HuH-7 (cell line): Measurements from ENCODE around the gene GPC6.

Experiments used
- DNase-seq: peaks from one replicate; pipeline ENCODE4 v3.0.0; 2011; ENCODE audit warnings: low spot score

The GPC6 gene

DNA sequence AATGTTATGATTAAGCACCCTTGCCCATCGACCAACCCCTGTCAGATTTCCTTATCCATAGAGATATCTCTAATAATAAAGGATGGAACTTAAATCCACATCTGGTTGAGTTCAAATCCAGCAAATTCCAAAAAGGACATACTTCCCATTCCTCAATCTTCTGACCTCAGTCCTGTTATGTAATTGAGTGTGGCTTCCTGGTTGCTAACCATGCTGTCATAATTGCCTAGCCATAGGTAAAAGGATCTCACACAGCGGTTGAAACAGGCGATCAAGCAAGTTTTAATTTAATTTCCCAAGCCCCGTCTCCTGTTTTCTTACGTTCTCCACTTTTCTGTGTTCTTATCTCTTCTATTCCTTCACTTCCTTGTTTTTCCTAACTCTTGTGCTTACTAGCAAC lies 550.3 kb downstream of the GPC6 start:
- no peak for DNase-seq

GRCh38 chr13:93777504-93777903 lies 550.9 kb downstream of the GPC6 start:
- DNase-seq, result no peak

GRCh38 chr13:93778548-93778947 lies 551.9 kb downstream of the GPC6 start:
- no peak for DNase-seq

DNA sequence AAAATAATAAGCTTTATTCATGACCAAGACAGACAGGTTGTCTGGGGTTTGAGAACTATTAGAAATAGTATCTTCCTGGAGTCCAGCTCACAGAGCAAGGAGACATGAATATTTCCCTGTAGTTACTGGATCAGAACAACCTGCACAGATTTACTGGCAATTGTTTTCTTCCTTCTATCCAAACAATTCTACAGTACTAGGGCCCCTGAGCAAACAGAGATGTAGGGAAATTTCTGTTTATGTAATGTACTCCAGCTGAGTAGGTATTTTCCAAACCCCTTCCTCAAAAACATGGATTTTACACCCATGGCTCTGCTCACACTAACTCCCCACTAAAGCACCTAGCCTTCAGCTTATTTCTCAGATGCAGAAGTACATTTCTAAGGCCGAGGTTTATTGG lies 557.6 kb downstream of the GPC6 start:
- DNase-seq, result no peak

GRCh38 chr13:93786846-93787489 lies 560.4 kb downstream of the GPC6 start:
- no peak for DNase-seq

GRCh38 chr13:93788456-93788855 lies 561.8 kb downstream of the GPC6 start:
- DNase-seq, result no peak

DNA sequence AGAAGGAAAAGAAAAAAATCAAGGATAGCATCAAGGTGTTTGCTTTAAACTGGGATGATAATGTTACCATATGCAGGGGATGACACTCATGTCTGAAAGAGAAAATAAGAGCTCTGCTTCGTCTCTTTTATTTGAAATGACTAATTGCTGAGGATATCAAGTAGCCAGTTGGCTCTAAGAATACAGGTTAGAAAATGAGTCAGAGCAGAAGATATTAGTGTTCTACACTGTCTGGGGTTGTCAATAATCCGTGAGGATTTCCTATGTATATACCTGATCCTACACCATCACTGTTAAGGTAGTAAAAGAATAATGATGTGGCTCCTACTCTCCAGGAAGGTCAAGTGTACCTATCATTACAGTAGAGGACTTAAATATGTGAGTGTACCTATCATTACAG lies 562.5 kb downstream of the GPC6 start:
- DNase-seq, result no peak

GRCh38 chr13:93794197-93794885 lies 567.7 kb downstream of the GPC6 start:
- no peak for DNase-seq

GRCh38 chr13:93797463-93797862 lies 570.9 kb downstream of the GPC6 start:
- no peak for DNase-seq

DNA sequence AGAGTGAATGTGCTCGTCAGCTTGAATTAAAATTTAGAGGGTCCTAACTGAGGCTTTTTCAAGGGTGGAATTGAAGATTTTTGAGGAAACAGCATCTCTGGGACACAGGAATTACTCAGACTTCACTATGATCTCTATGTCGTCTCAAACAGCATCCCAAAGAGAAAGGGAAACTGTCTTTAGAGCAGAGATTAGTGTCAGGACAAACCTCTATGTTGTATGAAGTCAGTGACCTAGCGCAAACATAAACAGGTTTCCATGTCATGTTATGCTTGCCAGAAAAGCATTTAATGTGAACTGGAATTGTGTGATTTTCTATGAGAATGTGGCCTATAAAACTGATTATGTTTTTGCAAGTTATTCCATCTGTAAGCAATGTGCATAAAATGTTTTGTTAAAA lies 573.7 kb downstream of the GPC6 start:
- no peak for DNase-seq

DNA sequence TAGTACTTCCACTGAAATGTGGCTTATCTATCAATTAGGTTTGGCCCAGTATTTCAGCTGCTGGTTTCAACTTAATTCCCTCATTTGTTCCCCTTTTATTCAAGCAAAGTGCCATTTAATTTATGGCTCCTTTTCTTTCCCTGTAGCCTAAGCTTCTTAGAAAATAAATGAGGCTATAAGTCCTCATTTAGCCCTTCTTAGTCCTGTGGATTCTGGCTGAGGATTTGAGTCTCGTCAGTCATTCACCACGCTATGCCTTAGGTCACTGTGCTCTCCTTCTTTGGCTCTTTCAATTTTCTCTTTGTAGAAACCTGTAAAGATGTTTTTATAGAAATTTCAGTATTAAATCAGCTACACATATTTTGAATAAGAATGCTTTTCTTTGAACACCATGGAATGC lies 579.1 kb downstream of the GPC6 start:
- DNase-seq, result no peak

DNA sequence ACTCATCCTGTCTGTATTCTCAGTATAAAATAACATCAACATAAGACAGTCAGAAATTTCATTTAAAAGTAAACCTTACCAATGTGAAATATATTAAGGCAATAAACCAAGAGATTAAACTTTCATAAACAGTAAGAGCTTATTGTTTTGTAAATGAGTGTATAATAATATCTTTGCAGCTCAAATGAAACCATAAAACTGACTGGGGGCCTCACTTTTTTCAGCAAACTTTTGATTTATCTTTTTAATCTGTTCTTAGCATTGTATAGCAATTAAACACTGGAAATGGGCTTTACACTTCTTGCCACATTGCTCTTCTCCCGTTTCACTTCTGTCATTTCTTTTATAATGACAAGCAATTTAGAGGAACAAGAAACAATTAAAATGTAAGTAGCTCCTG lies 580.3 kb downstream of the GPC6 start:
- DNase-seq, result no peak

GRCh38 chr13:93810264-93810663 lies 583.7 kb downstream of the GPC6 start:
- no peak for DNase-seq

DNA sequence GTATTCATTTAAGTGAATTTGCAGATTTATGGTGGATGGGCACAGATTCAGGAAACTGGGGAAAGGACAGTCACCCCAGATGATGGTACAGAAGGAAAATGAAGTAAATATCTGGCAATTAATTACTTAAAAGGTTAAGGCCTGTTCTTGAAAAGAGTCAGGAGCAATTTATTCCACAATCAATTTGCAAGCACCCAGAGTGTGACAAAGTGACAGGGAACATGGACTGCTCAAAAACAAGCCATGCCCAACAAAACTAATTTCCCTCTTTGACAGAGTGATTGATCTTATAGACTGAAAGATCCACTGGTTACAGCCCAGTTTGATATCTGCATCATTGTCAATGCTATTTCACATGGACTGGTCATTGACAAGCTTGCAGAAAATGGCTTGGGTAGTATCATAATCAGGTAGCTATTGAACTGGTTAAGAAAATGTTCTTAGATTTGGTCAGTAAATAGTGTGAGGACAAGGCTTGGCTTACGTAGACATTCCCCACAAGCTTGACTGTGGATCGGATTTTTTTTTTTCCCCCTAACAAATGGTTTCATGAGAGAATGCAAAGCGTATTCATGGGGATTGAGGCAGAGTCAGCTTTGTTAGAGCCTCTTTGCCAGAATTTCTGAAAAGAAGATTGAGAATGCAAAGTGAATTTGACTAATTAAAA lies 584.6 kb downstream of the GPC6 start:
- DNase-seq, result no peak

- DNase-seq, result no peak
Observed at GRCh38 chr13:93811738-93812112, 585.1 kb downstream of the GPC6 start.

DNA sequence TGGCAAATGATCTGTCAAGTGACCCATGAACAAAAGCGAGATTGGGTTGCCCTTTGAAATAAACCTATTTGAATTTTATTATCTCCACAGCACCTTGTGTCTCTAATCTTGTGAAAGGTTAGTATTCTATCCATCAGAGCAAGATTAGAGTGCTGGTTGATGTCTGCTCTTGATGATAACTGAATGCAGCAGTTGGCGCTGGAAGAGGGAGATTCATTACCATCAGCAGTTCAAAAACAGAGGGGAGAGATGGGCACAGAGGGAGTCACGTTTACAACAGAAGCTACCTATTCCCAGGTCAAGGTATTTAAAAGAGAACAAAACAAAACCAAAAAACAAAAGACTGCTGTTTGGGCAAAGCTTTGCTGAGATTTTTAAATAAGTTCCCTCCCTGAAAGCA lies 588.1 kb downstream of the GPC6 start:
- DNase-seq, result no peak

DNA sequence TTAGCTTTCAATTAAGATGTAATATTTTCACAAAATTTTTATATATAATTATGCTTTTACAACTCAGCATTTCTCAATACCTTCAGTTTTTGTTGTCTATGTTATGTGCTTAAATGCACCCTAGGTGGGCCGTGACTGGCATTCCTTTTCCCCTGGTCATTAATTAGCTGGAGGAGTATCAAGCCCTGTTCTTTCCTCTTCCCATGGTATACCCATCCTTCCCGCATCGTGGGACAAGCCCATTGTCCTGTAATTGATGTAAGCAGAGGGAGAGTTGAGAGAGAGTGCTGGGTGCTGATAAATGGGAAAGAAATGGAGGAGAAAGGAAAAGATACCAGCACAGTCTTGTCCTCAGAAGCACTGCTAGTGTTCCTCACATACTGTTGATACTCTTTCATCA lies 591.7 kb downstream of the GPC6 start:
- DNase-seq, result no peak

- DNase-seq, result no peak
Observed at GRCh38 chr13:93819331-93819890, 592.8 kb downstream of the GPC6 start.

DNA sequence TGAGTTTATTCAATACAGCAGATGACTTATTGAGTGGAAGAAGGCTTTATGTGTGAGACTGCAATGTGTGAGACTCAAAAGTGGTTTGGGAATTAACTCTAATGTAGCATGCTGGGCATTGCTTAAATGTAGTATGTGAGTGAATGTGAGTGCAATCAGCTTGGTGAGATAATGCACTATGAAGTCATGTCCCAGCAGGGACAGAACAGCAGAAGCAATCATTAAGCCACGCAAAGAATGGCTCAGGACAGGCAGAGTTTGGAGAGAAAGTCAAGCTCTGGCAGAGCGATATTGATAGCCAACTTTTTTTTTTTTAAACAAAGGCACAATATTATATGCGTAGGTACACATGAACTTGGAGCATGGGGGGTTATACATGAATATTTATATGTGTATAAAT lies 597.7 kb downstream of the GPC6 start:
- DNase-seq, result no peak

- DNase-seq, result no peak
Observed at GRCh38 chr13:93834051-93834450, 607.4 kb downstream of the GPC6 start.

DNA sequence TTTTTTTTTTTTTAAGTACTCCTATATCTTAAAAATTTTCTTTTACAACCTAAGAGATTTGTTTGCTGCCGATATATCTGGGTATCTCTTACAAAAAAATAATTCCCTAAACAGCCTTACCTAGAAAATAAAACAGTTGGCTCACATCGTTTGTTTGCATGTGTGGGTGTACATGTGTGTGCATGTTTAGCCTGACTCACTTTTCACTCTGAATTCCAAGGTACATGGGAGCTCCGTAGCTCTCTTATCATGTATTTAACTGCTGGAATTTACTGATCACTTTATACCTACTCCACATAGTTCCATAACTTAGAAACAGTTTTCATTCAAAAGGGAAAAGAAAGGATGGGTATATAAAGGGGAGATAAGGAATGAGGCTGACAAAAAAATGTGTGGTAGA lies 616.5 kb downstream of the GPC6 start:
- no peak for DNase-seq

- no peak for DNase-seq
Observed at GRCh38 chr13:93847162-93847561, 620.6 kb downstream of the GPC6 start.

GRCh38 chr13:93848247-93848646 lies 621.6 kb downstream of the GPC6 start:
- no peak for DNase-seq
